Kidney epithelial cell (primary cell): ENCODE measurements around the gene CHMP4A. TPM values are rescaled to one million over a fixed set of nuclear protein-coding genes. Genes with fewer than 3 reads are reported as not detected.

ENCODE experiments used
- DNase-seq: peaks from one replicate; pipeline ENCODE4 v3.0.0-alpha.2; 2010; ENCODE audit warnings: low read depth
- H3K27me3 ChIP-seq: 2 replicates; pipeline ENCODE4 v1.6.0; 2011; ENCODE audit warnings: low read length; ENCODE audit not compliant: control insufficient read depth, insufficient read depth
- H3K36me3 ChIP-seq: 2 replicates; pipeline ENCODE4 v1.5.1; 2011; ENCODE audit warnings: low read length; ENCODE audit not compliant: control insufficient read depth, insufficient read depth
- H3K4me3 ChIP-seq: 2 replicates; pipeline ENCODE4 v1.5.1; 2011; ENCODE audit warnings: low read depth, mild to moderate bottlenecking, control low read depth, low read length
- CTCF ChIP-seq: IDR thresholded peaks from 2 replicates; pipeline ENCODE4 v1.5.1; 2011; ENCODE audit warnings: mild to moderate bottlenecking, moderate library complexity, low read length, control low read depth, inconsistent platforms; ENCODE audit not compliant: insufficient read depth, poor library complexity, severe bottlenecking
- total RNA-seq: library from RNA; depleted of rRNA; stranded (reverse); fragments of >200 nt; gene quantifications from 2 replicates; pipeline ENCODE4 v1.2.3, GENCODE V29; 2015

The CHMP4A gene
- total RNA-seq, 1 donor from 2014 or later, result 112 TPM

- no peaks in the 10 kb centered on the region for H3K27me3 ChIP-seq
- H3K36me3 ChIP-seq, result peaks cover 12% of the 10 kb centered on the region
- peak; percentile 45 for TF ChIP-seq CTCF
- H3K4me3 ChIP-seq, result peak overlapping the region; percentile 80
- DNase-seq, result no peak
Measured at GRCh38 chr14:24241829-24242443, 28.6 kb upstream of the CHMP4A start.

GRCh38 chr14:24240110-24240918 lies 27.0 kb upstream of the CHMP4A start:
- no peak for DNase-seq
- peaks cover 12% of the 10 kb centered on the region for H3K36me3 ChIP-seq
- no peaks in the 10 kb centered on the region for H3K27me3 ChIP-seq
- H3K4me3 ChIP-seq, result no peak overlapping the region
- TF ChIP-seq CTCF, result no peak

GRCh38 chr14:24238527-24239037 lies 25.3 kb upstream of the CHMP4A start:
- TF ChIP-seq CTCF, result no peak
- no peak for DNase-seq
- no peak overlapping the region for H3K4me3 ChIP-seq

GRCh38 chr14:24238123-24238522 lies 24.8 kb upstream of the CHMP4A start:
- DNase-seq, result no peak
- TF ChIP-seq CTCF, result no peak
- H3K27me3 ChIP-seq, result no peaks in the 10 kb centered on the region
- no peak overlapping the region for H3K4me3 ChIP-seq
- H3K36me3 ChIP-seq, result peaks cover 12% of the 10 kb centered on the region

More at GRCh38 chr14:24238527-24239037, 25.3 kb upstream of the CHMP4A start:
- peaks cover 12% of the 10 kb centered on the region for H3K36me3 ChIP-seq
- H3K27me3 ChIP-seq, result no peaks in the 10 kb centered on the region

- H3K27me3 ChIP-seq, result no peaks in the 10 kb centered on the region
- peaks cover 12% of the 10 kb centered on the region for H3K36me3 ChIP-seq
- H3K4me3 ChIP-seq, result no peak overlapping the region
- TF ChIP-seq CTCF, result no peak
- no peak for DNase-seq
Measured at GRCh38 chr14:24237463-24237955, 24.2 kb upstream of the CHMP4A start.
